ENCODE data around the gene HOXC13. TPM values are rescaled to one million over a fixed set of nuclear protein-coding genes. Genes with fewer than 3 reads are reported as not detected.

The HOXC13 gene
- total RNA-seq, 2 donors from 2014 or later, result 0.34 to 1.2 TPM

DNA sequence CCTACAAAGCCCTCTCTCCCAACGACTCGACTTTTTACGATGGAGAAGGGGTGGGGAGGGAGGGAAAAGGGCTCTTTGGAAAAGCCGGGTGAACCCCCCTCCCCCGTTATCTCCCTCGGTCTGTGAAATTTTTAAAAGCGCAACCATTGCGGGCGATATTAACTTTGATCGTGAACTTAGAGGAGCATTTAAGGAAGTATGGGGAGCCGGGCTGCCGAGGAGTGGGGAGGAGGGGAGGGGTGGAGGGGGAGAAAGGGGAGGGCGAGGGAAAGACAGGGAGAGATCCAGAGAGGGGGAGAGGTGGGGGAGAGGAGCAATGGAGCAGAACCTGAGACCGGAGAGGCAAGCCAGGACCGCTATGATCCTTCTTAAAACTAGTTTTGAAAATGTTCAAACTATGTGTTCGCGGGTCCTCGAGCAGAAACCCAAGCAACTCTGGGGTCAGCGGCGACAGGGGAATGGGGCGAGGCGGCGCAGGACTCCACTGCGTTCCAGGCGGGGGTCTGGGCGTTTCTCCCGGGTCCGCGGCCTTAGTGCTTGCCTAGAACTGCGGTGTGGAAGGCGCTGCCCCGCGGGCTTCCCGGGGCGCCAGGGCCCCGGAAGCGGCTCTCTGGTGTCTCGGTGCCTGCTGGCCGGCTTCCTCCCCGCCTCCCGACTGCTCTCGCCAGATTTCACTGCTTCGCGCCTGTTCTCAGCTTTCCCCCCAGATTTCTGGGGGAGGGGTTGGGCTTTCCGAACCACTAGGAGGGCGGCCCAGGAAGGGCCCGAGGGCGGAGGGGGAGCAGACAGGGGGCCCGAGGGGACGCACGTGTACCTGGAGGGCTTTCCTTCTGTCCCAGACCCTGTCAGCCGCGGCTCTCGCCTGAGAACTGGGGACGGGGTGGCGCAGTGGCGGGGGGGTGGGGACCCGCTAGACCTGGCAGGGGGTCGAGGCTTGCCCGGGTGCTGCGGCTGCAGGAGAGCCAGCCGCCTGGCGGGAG lies 35.7 kb downstream of the HOXC13 start, which contains the start of gene HOTAIR:
Gene HOTAIR (minus strand): TSS at position 871 of the 980 bp plus-strand sequence.
- TF ChIP-seq POLR2AphosphoS5 (IDR thresholded peaks at IDR 0.05) (no peak), POLR2A (IDR thresholded peaks at IDR 0.05) (no peak)
- TF ChIP-seq, protein P1, sequence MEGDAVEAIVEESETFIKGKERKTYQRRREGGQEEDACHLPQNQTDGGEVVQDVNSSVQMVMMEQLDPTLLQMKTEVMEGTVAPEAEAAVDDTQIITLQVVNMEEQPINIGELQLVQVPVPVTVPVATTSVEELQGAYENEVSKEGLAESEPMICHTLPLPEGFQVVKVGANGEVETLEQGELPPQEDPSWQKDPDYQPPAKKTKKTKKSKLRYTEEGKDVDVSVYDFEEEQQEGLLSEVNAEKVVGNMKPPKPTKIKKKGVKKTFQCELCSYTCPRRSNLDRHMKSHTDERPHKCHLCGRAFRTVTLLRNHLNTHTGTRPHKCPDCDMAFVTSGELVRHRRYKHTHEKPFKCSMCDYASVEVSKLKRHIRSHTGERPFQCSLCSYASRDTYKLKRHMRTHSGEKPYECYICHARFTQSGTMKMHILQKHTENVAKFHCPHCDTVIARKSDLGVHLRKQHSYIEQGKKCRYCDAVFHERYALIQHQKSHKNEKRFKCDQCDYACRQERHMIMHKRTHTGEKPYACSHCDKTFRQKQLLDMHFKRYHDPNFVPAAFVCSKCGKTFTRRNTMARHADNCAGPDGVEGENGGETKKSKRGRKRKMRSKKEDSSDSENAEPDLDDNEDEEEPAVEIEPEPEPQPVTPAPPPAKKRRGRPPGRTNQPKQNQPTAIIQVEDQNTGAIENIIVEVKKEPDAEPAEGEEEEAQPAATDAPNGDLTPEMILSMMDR (IDR thresholded peaks at IDR 0.05), result no peak
- intact Hi-C loops (cut with DNase I), result no loop called here
- Histone ChIP-seq H3K4me3 (no peak within 1 kb of the TSS), H3K9me3 (no peaks in the 10 kb centered on the region), H3K36me3 (no peaks in the 10 kb centered on the region), H3K27me3 (replicated peaks; ENCODE audit: insufficient read depth) (peaks cover 66% of the 10 kb centered on the region), H3K4me1 (replicated peaks) (no peaks in the 10 kb centered on the region), H3K27ac (no peak within 1 kb of the TSS)
- DNase-seq (ENCODE audit: low spot score), result no peak
- 1% methylated on average over 46 of the region's 63 CpGs for WGBS

DNA sequence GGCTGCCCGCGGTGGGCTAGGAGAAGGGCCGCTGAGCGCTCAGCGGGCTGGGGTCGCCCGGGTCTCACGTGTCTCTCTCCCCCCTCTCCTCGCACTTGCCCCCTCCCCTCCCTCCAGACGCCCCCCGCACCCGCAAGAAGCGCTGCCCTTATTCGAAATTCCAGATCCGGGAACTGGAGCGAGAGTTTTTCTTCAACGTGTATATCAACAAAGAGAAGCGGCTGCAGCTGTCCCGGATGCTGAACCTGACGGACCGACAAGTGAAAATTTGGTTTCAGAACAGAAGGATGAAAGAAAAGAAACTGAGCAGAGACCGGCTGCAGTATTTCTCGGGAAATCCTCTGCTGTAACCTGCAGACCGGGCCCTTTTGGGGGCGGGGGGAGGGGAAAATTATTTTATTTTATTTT lies 36.4 kb downstream of the HOXC13 start:
- Histone ChIP-seq H3K27me3 (replicated peaks; ENCODE audit: insufficient read depth) (peaks cover 66% of the 10 kb centered on the region), H3K36me3 (no peaks in the 10 kb centered on the region), H3K27ac (no peak overlapping the region), H3K4me3 (no peak overlapping the region), H3K9me3 (no peaks in the 10 kb centered on the region), H3K4me1 (replicated peaks) (no peaks in the 10 kb centered on the region)
- 2% methylated on average over 23 of the region's 25 CpGs for WGBS
- intact Hi-C loops (cut with DNase I), result no loop called here
- TF ChIP-seq POLR2AphosphoS5 (IDR thresholded peaks at IDR 0.05) (no peak), POLR2A (IDR thresholded peaks at IDR 0.05) (no peak)
- TF ChIP-seq, protein P1 (IDR thresholded peaks at IDR 0.05), result no peak
- no peak for DNase-seq (ENCODE audit: low spot score)

DNA sequence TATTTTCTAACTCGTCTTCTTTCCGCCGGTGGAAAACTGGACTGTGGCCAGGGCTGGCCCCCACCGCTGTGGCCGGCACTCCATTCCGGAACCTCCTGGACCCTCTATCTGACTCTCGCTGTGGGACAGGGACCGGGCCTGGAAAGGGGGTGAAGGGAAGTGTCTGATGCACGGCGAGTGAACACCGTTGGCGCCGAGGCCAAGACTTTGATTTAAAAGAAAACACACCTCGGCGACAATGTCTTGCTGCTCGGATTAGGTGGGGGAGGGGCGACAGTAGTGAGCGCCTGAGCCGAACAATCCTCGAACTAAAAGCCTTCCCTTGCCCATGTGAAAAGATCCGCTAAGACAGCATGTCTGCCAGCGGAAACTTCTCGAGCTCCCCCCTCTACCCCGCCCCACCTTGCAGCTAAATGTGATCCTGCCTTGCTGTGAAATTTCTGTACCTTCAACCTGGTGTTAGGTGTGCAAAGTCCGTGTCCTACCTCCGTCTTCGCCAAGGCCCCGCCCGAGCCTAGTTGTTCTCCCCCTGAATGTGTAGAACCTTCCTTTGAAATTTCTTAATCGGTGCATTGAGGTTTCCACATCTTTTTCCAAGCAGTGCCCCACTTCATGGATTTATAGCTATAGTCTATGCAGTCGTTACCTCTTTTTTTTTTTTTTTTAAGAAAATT lies 37.0 kb downstream of the HOXC13 start:
- Histone ChIP-seq H3K27ac (no peak overlapping the region), H3K27me3 (replicated peaks; ENCODE audit: insufficient read depth) (peaks cover 64% of the 10 kb centered on the region), H3K4me3 (no peak overlapping the region), H3K9me3 (no peaks in the 10 kb centered on the region), H3K4me1 (replicated peaks) (no peaks in the 10 kb centered on the region), H3K36me3 (no peaks in the 10 kb centered on the region)
- no peak for DNase-seq (ENCODE audit: low spot score)
- 17% methylated on average over 31 of the region's 31 CpGs for WGBS
- intact Hi-C loops (cut with DNase I), result no loop called here
- TF ChIP-seq POLR2A (IDR thresholded peaks at IDR 0.05) (no peak), POLR2AphosphoS5 (IDR thresholded peaks at IDR 0.05) (no peak)
- TF ChIP-seq, protein P1 (IDR thresholded peaks at IDR 0.05), result no peak

DNA sequence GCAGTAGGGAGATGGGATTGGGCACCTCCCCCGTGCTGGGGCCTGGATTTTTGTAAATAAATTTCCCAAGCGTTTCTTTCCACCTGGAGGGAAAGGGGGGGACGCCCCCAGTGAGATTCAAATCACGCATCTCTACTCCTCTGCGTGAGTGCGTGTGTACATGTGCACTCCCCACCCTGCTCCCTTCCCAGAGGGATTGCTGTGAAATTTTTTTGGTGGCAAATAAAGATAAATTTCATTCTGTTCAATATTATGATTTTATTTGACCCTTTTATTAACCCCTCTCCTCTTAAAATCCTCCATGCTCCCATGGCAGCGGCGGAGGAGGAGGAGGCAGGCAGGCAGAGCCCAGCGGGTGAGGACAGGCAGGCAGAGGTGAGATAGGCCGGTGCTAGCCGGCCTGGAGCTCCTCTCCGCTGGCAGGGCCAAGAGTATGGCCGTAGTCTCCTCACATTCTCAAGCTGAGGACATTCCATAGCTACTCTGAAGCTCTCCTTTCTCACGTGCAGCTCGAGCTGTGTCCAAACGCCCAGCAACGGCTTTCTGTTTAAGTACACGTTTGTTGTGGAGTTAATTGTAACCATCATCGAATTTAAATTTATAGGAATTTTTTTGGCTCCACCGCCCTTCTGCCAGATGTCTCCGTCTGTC lies 37.7 kb downstream of the HOXC13 start:
- Histone ChIP-seq H3K27ac (no peak overlapping the region), H3K4me1 (replicated peaks) (no peaks in the 10 kb centered on the region), H3K4me3 (no peak overlapping the region), H3K9me3 (no peaks in the 10 kb centered on the region), H3K36me3 (no peaks in the 10 kb centered on the region), H3K27me3 (replicated peaks; ENCODE audit: insufficient read depth) (peaks cover 63% of the 10 kb centered on the region)
- intact Hi-C loops (cut with DNase I), result no loop called here
- WGBS, result 22% methylated on average over 21 of the region's 21 CpGs
- DNase-seq (ENCODE audit: low spot score), result no peak
- TF ChIP-seq POLR2A (IDR thresholded peaks at IDR 0.05), result no peak
- TF ChIP-seq, protein P1 (IDR thresholded peaks at IDR 0.05), result no peak
- TF ChIP-seq POLR2AphosphoS5 (IDR thresholded peaks at IDR 0.05), result no peak

Measured in prostate gland (tissue), 2 donors.